Karpas-422 (cell line): ENCODE measurements around the gene TSEN34. TPM values are rescaled to one million over a fixed set of nuclear protein-coding genes. Genes with fewer than 3 reads are reported as not detected.
"Not testable (repeated sequence)": the region's sequence is repeated elsewhere in the genome, so short reads cannot be mapped to it uniquely, and the experiment has no call there.

Experiments used
- DNase-seq: peaks from one replicate; pipeline ENCODE4 v3.0.0-alpha.2; 2015
- H2AFZ ChIP-seq: fragments of 200-600 bp; sonication (generic); 2 replicates; pipeline ENCODE4 v1.6.1; 2014; ENCODE audit warnings: antibody characterized with exemption, low read length, mixed read lengths
- H3K27ac ChIP-seq: fragments of 200-600 bp; sonication (generic); 2 replicates; pipeline ENCODE4 v1.5.1; 2014; ENCODE audit warnings: mild to moderate bottlenecking, low read length, moderate library complexity
- H3K27me3 ChIP-seq: fragments of 200-600 bp; sonication (generic); 2 replicates; pipeline ENCODE4 v1.6.1; 2014; ENCODE audit warnings: low read length, mixed read lengths
- H3K36me3 ChIP-seq: fragments of 200-600 bp; sonication (generic); 2 replicates; pipeline ENCODE4 v1.6.1; 2014; ENCODE audit warnings: low read length, mixed read lengths; ENCODE audit not compliant: insufficient read depth
- H3K4me1 ChIP-seq: fragments of 200-600 bp; sonication (generic); 2 replicates; pipeline ENCODE4 v1.6.1; 2014; ENCODE audit warnings: mild to moderate bottlenecking, low read length, mixed read lengths
- H3K4me2 ChIP-seq: fragments of 200-600 bp; sonication (generic); 2 replicates; pipeline ENCODE4 v1.6.1; 2014; ENCODE audit warnings: low read length, low read depth, mild to moderate bottlenecking; ENCODE audit not compliant: poor library complexity, severe bottlenecking
- H3K4me3 ChIP-seq: fragments of 200-600 bp; sonication (generic); 2 replicates; pipeline ENCODE4 v1.5.1; 2014; ENCODE audit warnings: mild to moderate bottlenecking, antibody characterized with exemption, low read length, mixed read lengths
- H3K79me2 ChIP-seq: fragments of 200-600 bp; sonication (generic); 2 replicates; pipeline ENCODE4 v1.6.1; 2014; ENCODE audit warnings: mild to moderate bottlenecking, low read length, mixed read lengths
- H3K9ac ChIP-seq: fragments of 200-600 bp; sonication (generic); 2 replicates; pipeline ENCODE4 v1.6.0; 2014; ENCODE audit warnings: low read length
- H3K9me2 ChIP-seq: fragments of 200-600 bp; sonication (generic), shearing (Covaris generic); replicated peaks from 2 replicates; pipeline ENCODE4 v1.6.0; 2014; ENCODE audit warnings: mild to moderate bottlenecking, low read length, moderate library complexity; ENCODE audit not compliant: insufficient read depth
- H3K9me3 ChIP-seq: fragments of 300-700, 200-600 bp; sonication (generic); 2 replicates; pipeline ENCODE4 v1.6.1; 2014; ENCODE audit warnings: low read length, mixed read lengths
- H4K20me1 ChIP-seq: fragments of 200-600 bp; sonication (generic); 2 replicates; pipeline ENCODE4 v1.6.1; 2014; ENCODE audit warnings: mild to moderate bottlenecking, antibody characterized with exemption, low read length, low read depth; ENCODE audit not compliant: insufficient read depth
- total RNA-seq: library from RNA; depleted of rRNA; stranded (reverse); fragments of >200 nt; shearing (Covaris generic); gene quantifications from 2 replicates; pipeline ENCODE4 v1.2.3, GENCODE V29; 2014; ENCODE audit warnings: low replicate concordance

The TSEN34 gene
- total RNA-seq, 1 experiment from 2014 or later: 28.1 TPM

GRCh38 chr19:54222474-54223276, 31.6 kb downstream of the TSEN34 start, which contains the start of gene LILRB3:
LILRB3 (minus strand) TSS chr19:54223007; CDS start chr19:54222976, 31 bp downstream.
- H3K4me3 ChIP-seq, H3K4me2 ChIP-seq, DNase-seq: not testable (repeated sequence)

GRCh38 chr19:54223277-54223936, 32.3 kb downstream of the TSEN34 start:
- not testable (repeated sequence) for H2AFZ ChIP-seq, H3K9ac ChIP-seq, H3K9me3 ChIP-seq, H3K4me3 ChIP-seq, H3K36me3 ChIP-seq, H3K27me3 ChIP-seq, H4K20me1 ChIP-seq, H3K27ac ChIP-seq, H3K79me2 ChIP-seq, H3K9me2 ChIP-seq, H3K4me2 ChIP-seq, H3K4me1 ChIP-seq, DNase-seq

More at GRCh38 chr19:54222474-54223276, 31.6 kb downstream of the TSEN34 start, which contains the start of gene LILRB3:
- H3K27ac ChIP-seq, H3K9ac ChIP-seq, H3K36me3 ChIP-seq, H3K79me2 ChIP-seq, H3K9me3 ChIP-seq, H3K9me2 ChIP-seq, H3K4me1 ChIP-seq, H4K20me1 ChIP-seq, H3K27me3 ChIP-seq, H2AFZ ChIP-seq: not testable (repeated sequence)

GRCh38 chr19:54223937-54224281, 32.8 kb downstream of the TSEN34 start:
- not testable (repeated sequence) for H3K9me2 ChIP-seq

GRCh38 chr19:54224619-54225018, 33.5 kb downstream of the TSEN34 start:
- H2AFZ ChIP-seq, H3K4me2 ChIP-seq, H3K9me3 ChIP-seq, H3K4me1 ChIP-seq, H3K36me3 ChIP-seq, H4K20me1 ChIP-seq, H3K79me2 ChIP-seq, H3K4me3 ChIP-seq, H3K27me3 ChIP-seq, DNase-seq, H3K9ac ChIP-seq, H3K9me2 ChIP-seq, H3K27ac ChIP-seq: not testable (repeated sequence)

More at GRCh38 chr19:54223937-54224281, 32.8 kb downstream of the TSEN34 start:
- H2AFZ ChIP-seq, H3K36me3 ChIP-seq, DNase-seq, H3K79me2 ChIP-seq, H3K4me1 ChIP-seq, H3K9ac ChIP-seq, H3K27me3 ChIP-seq, H3K9me3 ChIP-seq, H3K4me2 ChIP-seq, H4K20me1 ChIP-seq, H3K27ac ChIP-seq, H3K4me3 ChIP-seq: not testable (repeated sequence)

- no peaks in the 10 kb centered on the region for H3K36me3 ChIP-seq
- no peak overlapping the region for H3K4me3 ChIP-seq
- no peak overlapping the region for H3K27ac ChIP-seq
- H3K9me3 ChIP-seq: no peaks in the 10 kb centered on the region
- no peak overlapping the region for H2AFZ ChIP-seq
- no peaks in the 10 kb centered on the region for H4K20me1 ChIP-seq
- no peak overlapping the region for H3K4me2 ChIP-seq
- H3K4me1 ChIP-seq: no peaks in the 10 kb centered on the region
- H3K9ac ChIP-seq: no peak overlapping the region
- DNase-seq: no peak
- H3K9me2 ChIP-seq: no peaks in the 10 kb centered on the region
- H3K79me2 ChIP-seq: no peaks in the 10 kb centered on the region
- H3K27me3 ChIP-seq: no peaks in the 10 kb centered on the region
These were observed 38.0 kb downstream of the TSEN34 start for GRCh38 chr19:54229146-54229545.

GRCh38 chr19:54230031-54230430, 38.9 kb downstream of the TSEN34 start:
- Histone ChIP-seq H3K4me3 (no peak overlapping the region), H2AFZ (no peak overlapping the region), H3K9me3 (no peaks in the 10 kb centered on the region), H3K9me2 (no peaks in the 10 kb centered on the region), H3K27me3 (no peaks in the 10 kb centered on the region), H3K4me2 (no peak overlapping the region), H3K79me2 (no peaks in the 10 kb centered on the region), H3K9ac (no peak overlapping the region), H3K27ac (no peak overlapping the region), H4K20me1 (no peaks in the 10 kb centered on the region), H3K36me3 (no peaks in the 10 kb centered on the region), H3K4me1 (no peaks in the 10 kb centered on the region)
- DNase-seq: no peak

GRCh38 chr19:54231077-54231931, 40.2 kb downstream of the TSEN34 start:
- no peak overlapping the region for H3K4me2 ChIP-seq

GRCh38 chr19:54233941-54234340, 42.8 kb downstream of the TSEN34 start:
- Histone ChIP-seq H3K27me3 (no peaks in the 10 kb centered on the region), H3K4me3 (no peak overlapping the region), H4K20me1 (no peaks in the 10 kb centered on the region), H2AFZ (no peak overlapping the region), H3K36me3 (no peaks in the 10 kb centered on the region), H3K4me1 (no peaks in the 10 kb centered on the region), H3K4me2 (no peak overlapping the region), H3K9me2 (no peaks in the 10 kb centered on the region), H3K27ac (no peak overlapping the region), H3K9me3 (no peaks in the 10 kb centered on the region), H3K79me2 (no peaks in the 10 kb centered on the region), H3K9ac (no peak overlapping the region)
- DNase-seq: no peak

More at GRCh38 chr19:54231077-54231931, 40.2 kb downstream of the TSEN34 start:
- H4K20me1 ChIP-seq: no peaks in the 10 kb centered on the region
- no peaks in the 10 kb centered on the region for H3K36me3 ChIP-seq
- H2AFZ ChIP-seq: no peak overlapping the region
- no peaks in the 10 kb centered on the region for H3K9me2 ChIP-seq
- H3K9me3 ChIP-seq: no peaks in the 10 kb centered on the region
- H3K4me3 ChIP-seq: no peak overlapping the region
- no peaks in the 10 kb centered on the region for H3K79me2 ChIP-seq
- peak; percentile 95 for DNase-seq
- no peaks in the 10 kb centered on the region for H3K4me1 ChIP-seq
- H3K27ac ChIP-seq: no peak overlapping the region
- peak overlapping the region; percentile 28; the same call in 1 of the 2 replicates for H3K9ac ChIP-seq
- no peaks in the 10 kb centered on the region for H3K27me3 ChIP-seq
